GM12872 (cell line): ENCODE measurements around the gene CCDC134.
A peak's percentile ranks its signal among the peaks of the same experiment; 100 is the strongest.

Experiments used
- TF ChIP-seq, protein P1 (sequence below): IDR thresholded peaks from 3 replicates; pipeline ENCODE4 v1.5.1; 2011; ENCODE audit warnings: low read depth, mild to moderate bottlenecking, low read length, moderate library complexity; ENCODE audit not compliant: insufficient read depth

Gene CCDC134

DNA sequence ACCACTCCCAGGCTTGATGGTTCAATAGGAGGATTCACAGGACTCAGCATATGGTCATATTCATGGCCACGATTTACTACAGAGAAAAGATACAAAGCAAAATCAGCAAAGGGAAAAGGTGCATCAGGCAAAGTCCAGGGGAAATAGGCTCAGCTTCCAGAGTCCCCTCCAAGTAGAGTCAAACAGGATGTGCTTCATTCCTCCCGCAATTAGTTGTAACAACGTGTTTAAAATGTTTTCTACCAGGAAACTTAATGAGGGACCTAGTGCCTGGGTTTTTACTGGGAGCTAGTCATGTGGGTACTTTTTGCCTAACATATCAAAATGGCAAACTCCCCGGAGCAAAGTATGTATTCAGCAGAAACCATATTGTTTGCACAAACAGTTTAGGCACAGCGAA, 17.5 kb downstream of the CCDC134 start:
- TF ChIP-seq, protein P1, sequence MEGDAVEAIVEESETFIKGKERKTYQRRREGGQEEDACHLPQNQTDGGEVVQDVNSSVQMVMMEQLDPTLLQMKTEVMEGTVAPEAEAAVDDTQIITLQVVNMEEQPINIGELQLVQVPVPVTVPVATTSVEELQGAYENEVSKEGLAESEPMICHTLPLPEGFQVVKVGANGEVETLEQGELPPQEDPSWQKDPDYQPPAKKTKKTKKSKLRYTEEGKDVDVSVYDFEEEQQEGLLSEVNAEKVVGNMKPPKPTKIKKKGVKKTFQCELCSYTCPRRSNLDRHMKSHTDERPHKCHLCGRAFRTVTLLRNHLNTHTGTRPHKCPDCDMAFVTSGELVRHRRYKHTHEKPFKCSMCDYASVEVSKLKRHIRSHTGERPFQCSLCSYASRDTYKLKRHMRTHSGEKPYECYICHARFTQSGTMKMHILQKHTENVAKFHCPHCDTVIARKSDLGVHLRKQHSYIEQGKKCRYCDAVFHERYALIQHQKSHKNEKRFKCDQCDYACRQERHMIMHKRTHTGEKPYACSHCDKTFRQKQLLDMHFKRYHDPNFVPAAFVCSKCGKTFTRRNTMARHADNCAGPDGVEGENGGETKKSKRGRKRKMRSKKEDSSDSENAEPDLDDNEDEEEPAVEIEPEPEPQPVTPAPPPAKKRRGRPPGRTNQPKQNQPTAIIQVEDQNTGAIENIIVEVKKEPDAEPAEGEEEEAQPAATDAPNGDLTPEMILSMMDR: no peak

DNA sequence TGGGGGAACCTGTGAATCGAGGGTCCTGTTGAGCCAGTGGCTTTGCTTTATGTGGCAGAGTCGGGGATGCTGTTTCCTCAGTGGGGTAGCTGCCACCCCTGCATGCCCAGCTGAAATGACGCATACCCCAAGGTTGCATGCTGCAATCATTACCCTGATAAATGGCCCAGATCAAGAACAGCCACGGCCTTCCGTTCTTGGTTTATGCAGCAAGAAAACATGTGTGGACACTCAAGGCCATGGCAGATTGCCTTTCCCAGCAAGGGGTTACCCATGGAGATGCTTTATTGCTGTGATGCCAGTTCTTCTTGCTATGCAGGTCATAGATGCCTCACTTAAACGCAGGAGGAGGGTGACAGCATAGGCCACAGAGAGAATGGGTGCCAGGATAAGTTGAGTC, 18.1 kb downstream of the CCDC134 start:
- TF ChIP-seq, protein P1: no peak

DNA sequence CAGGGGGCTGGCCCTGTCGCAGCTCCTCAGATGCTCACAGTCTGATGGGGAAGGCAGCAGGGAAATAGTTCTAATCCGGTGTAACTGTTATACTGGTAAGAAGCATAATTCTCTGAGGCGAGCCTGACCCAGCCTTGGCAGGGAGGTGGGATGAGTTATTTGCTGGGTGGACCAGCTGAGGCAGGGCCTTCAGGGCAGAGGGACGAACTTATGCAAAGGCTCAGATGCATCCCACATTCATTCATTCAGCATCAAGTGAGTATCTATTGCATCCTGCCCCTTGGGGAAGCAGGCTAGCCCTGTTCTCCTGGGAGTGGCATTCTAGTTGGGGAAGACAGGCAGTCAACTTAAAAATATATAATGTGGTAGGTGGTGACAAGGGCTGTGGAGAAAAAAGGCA, 18.8 kb downstream of the CCDC134 start:
- TF ChIP-seq, protein P1: no peak

DNA sequence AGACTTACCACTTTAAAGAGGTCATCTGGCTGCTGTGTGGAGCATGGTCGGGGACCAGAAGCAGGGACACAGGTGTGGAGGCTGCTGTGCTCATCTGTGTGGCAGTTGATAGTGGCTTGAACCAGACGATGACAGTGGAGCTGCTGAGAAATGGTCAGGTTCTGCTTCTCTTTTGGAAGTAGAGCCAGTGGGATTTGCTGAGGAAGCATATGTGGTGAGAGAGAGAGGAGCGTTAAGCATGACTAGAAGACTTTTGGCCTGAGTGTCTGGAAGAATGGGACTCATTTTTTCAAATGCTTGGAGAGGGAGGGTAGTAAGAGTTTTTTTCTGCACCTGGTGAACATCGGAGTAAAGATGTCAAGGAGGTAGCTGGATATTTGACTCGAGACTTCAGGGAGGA, 20.0 kb downstream of the CCDC134 start:
- TF ChIP-seq, protein P1: no peak

DNA sequence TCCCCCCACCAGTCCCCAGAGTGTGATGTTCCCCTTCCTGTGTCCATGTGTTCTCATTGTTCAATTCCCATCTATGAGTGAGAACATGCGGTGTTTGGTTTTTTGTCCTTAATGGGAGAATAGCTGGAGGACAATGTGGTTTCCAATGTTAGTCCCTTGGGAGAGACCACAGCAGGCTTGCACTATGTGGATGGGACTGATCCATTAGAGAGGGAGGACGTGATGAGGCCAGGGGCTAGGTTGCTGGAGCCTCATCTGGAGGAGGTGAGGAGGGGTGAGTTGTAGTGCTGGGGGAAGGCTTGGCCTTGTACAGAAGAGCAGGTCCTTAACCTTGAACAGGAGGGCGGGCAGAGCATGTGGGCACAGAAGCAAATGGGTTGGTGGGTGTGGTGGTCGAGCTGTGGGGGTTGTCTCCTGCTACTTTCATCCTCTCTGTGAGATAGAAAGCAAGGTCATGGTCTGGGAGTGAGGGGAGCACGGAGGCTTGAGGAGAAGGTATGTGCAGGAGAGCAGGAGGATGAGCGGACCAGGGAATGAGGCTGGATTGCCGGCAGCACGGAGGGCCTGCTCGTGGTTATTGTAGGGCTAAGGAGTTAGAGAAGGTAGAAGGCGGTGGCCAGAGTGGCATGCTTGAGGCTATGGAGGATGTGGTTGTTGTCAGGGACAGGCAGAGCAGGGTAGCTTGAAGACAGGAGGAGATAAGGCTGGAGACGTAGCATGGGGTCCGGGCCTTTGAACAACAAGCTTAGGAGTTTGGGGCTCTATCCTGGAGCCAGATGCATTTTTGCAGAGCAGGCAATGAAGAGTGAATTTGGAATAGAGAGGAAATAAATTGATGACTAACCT, 21.2 kb downstream of the CCDC134 start:
- TF ChIP-seq, protein P1: no peak

DNA sequence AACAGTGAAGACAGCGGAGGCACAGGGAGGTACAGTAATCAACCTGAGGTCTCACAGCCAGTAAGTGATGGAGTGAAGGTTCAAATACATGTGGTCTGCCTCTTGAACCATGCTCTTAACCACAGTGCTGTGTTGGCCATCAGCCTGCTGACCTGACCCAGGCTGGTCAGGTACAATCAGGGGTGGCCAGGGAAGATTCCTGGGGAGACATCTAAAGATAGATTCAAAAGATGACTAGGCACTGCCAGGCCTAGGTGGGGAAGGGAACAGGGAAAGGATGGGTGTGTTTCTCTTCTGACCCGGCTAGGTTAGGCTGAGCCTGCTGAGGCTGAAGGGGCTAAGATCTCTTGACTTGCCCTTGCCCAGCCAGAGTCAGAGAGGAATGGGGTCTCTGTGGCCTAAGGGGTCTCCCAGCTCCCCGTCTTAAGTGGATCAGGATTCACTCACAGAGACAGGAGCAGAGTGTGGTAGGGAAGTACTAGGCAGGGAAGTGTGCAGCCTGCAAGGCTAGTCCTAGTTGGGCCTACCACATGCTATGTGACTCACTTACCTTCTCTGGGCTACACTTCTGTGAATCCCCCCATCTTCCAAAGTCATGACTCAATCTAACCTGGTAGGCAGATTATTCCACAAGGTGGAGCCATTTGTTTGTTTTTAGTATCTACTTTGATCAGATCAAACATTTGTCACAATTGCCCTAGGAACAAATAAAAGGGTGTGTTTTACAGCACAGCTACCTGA, 22.0 kb downstream of the CCDC134 start:
- TF ChIP-seq, protein P1: peak; percentile 32; the same call in 1 of the 3 replicates

DNA sequence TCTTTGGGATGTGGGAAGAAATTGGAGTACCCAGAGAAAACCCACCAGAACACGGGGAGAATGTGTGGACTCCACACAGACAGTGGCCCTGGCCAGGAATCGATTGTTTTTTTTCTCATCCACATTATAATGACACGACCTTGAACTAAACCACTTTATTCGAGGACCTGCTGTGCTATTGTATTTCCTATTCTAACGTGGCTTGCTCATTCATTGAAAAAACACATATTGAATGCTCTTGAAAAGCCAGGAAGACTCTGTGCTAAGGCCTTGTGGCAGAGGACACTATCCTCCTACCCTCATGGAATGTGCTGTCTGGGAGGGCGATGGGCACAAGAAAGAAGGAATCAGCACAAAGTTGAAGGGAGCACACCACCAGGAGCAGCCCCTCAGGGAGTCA, 23.3 kb downstream of the CCDC134 start:
- TF ChIP-seq, protein P1: no peak
